SK-N-MC (cell line): ENCODE results near the gene NUDC.
"Not testable (repeated sequence)": the region's sequence is repeated elsewhere in the genome, so short reads cannot be mapped to it uniquely, and the experiment has no call there.

Experiments used
- DNase-seq: peaks from one replicate; pipeline ENCODE4 v3.0.0-alpha.2; 2011; ENCODE audit warnings: low read depth, low spot score
- H3K27ac ChIP-seq: fragments of 200-600 bp; sonication (generic); 2 replicates; pipeline ENCODE4 v1.5.1; 2016; ENCODE audit warnings: mixed run types
- H3K36me3 ChIP-seq: fragments of 200-600 bp; sonication (generic); 2 replicates; pipeline ENCODE4 v1.6.1; 2017; ENCODE audit warnings: antibody characterized with exemption, low read length, mixed read lengths; ENCODE audit not compliant: insufficient read depth
- H3K4me3 ChIP-seq: fragments of 200-600 bp; sonication (generic); 2 replicates; pipeline ENCODE4 v1.5.1; 2016
- H3K9ac ChIP-seq: fragments of 200-600 bp; sonication (generic); 2 replicates; pipeline ENCODE4 v1.8.0; 2017; ENCODE audit warnings: mixed run types, mixed read lengths; ENCODE audit not compliant: insufficient read length
- H3K9me3 ChIP-seq: fragments of 200-600 bp; sonication (generic); 2 replicates; pipeline ENCODE4 v1.6.1; 2017; ENCODE audit warnings: low read depth, mild to moderate bottlenecking, antibody characterized with exemption, low read length, moderate library complexity, mixed read lengths
- EZH2 ChIP-seq: fragments of 200-600 bp; sonication (generic); IDR thresholded peaks from one replicate; pipeline ENCODE4 v1.6.1; 2017; ENCODE audit warnings: antibody characterized with exemption
- FOXP2 ChIP-seq: optimal IDR thresholded peaks from 2 replicates; pipeline ENCODE3; 2011; ENCODE audit warnings: mild to moderate bottlenecking, moderate library complexity; ENCODE audit not compliant: insufficient read depth; ENCODE audit errors: extremely low read length, control extremely low read depth
- POLR2AphosphoS5 ChIP-seq: IDR thresholded peaks from 2 replicates; pipeline ENCODE4 v1.6.1; 2012; ENCODE audit warnings: mild to moderate bottlenecking, low read depth, low read length, borderline replicate concordance

Gene NUDC

DNA sequence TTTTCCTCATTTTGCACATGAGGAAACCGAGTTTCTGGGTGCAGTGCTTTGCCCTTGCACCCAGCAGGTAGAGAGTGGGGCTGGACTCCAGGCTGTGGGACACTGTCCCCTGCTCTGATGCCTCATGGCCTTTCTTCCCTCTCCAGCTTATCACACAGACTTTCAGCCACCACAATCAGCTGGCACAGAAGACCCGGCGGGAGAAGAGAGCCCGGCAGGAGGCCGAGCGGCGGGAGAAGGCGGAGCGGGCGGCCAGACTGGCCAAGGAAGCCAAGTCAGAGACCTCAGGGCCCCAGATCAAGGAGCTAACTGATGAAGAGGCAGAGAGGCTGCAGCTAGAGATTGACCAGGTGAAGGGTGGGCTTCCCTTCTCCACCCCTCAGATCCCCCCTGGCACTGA lies 19.8 kb downstream of the NUDC start:
- no peak for DNase-seq
- Histone ChIP-seq H3K9ac (no peak overlapping the region), H3K36me3 (peaks cover 66% of the 10 kb centered on the region), H3K4me3 (no peak overlapping the region), H3K9me3 (no peaks in the 10 kb centered on the region), H3K27ac (no peak overlapping the region)
- no peak for TF ChIP-seq POLR2AphosphoS5

DNA sequence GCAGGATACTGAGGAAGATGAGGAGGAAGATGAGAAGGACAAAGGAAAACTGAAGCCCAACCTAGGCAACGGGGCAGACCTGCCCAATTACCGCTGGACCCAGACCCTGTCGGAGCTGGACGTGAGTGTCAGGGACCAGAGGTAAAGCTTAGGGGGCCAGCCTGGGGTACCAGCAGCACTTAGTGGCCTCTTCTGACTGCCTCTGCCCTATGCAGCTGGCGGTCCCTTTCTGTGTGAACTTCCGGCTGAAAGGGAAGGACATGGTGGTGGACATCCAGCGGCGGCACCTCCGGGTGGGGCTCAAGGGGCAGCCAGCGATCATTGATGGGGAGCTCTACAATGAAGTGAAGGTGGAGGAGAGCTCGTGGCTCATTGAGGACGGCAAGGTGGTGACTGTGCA lies 21.1 kb downstream of the NUDC start:
- Histone ChIP-seq H3K9ac (no peak overlapping the region), H3K9me3 (no peaks in the 10 kb centered on the region), H3K36me3 (peaks cover 63% of the 10 kb centered on the region), H3K4me3 (no peak overlapping the region), H3K27ac (no peak overlapping the region)
- TF ChIP-seq EZH2 (no peak), FOXP2 (no peak), POLR2AphosphoS5 (no peak)
- no peak for DNase-seq

DNA sequence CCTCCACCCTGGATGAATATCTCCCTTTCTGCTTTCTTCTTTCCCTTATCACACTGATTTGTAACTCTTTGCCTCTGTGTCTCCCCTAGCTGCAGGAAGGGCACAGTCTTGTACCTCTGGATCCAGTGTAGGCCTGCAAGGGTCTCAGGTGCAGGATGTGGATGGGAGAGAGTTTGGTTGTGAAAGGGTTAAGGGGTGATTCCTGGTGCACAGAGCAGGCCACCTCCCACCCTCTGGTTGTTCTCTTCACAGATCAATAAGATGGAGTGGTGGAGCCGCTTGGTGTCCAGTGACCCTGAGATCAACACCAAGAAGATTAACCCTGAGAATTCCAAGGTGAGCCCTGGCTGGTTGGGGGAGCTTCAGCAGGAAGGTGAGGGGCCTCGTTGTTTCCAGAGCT lies 23.6 kb downstream of the NUDC start:
- Histone ChIP-seq H3K9ac (no peak overlapping the region), H3K4me3 (no peak overlapping the region), H3K9me3 (no peaks in the 10 kb centered on the region), H3K36me3 (peaks cover 52% of the 10 kb centered on the region), H3K27ac (no peak overlapping the region)
- no peak for DNase-seq
- TF ChIP-seq EZH2 = no peak
- TF ChIP-seq POLR2AphosphoS5 = no peak
- no peak for TF ChIP-seq FOXP2

DNA sequence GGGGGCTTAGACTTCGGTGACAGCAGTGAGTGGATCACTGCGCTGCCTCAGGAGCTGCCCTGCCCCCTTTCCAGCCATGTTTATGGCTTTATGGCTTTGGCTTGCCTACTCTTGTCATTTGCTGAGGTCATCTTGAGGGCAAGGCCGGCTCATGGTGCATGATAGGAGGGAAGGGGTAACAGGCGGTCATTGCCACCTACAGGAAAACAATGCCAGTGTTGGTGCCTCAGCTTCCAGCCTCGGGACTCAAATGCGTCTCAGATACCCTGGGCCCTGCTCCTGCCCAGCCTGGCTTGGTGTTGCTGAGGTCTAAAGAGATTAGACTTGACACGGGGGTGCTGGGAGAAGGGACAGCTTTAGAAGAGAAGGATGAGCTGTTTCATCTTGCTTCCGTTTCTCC lies 24.2 kb downstream of the NUDC start:
- Histone ChIP-seq H3K9me3 (no peaks in the 10 kb centered on the region), H3K4me3 (no peak overlapping the region), H3K36me3 (peaks cover 52% of the 10 kb centered on the region), H3K9ac (no peak overlapping the region), H3K27ac (no peak overlapping the region)
- DNase-seq = no peak
- TF ChIP-seq POLR2AphosphoS5 = no peak
- TF ChIP-seq FOXP2 = no peak
- no peak for TF ChIP-seq EZH2

DNA sequence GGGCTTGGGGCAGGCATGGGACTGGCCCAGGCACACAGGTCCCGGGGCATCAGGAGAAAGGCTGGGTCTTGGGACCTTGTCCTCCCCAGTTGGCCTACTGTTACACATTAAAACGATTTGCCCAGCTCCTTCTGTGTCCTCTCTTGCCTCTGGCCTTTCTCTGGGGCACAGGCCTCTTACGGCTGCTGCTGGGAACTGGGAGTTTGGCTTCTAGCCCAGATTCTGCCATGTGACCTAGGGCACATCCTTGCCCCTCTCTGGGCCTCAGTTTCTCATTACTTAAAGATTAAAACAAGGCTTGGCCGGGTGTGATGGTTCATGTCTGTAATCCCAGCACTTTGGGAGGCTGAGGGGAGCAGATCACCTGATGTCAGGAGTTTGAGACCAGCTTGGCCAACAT lies 24.7 kb downstream of the NUDC start:
- H3K36me3 ChIP-seq = peaks cover 50% of the 10 kb centered on the region

DNA sequence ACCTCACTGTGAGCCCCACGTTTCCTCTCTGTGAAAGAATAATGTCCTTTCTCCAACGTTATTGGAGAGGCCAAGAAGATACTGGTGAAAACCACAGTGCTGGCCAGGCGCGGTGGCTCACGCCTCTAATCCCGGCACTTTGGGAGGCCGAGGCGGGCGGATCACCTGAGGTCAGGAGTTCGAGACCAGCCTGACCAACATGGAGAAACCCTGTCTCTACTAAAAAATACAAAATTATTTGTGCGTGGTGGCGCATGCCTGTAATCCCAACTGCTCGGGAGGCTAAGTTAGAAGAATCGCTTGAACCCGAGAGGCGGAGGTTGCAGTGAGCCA lies 27.1 kb downstream of the NUDC start:
- peaks cover 26% of the 10 kb centered on the region for H3K36me3 ChIP-seq
- H3K4me3 ChIP-seq, H3K27ac ChIP-seq, H3K9me3 ChIP-seq, H3K9ac ChIP-seq, DNase-seq: not testable (repeated sequence)

More for the DNA sequence above, 24.7 kb downstream of the NUDC start:
- Histone ChIP-seq H3K9ac (no peak overlapping the region), H3K9me3 (no peaks in the 10 kb centered on the region), H3K4me3 (no peak overlapping the region), H3K27ac (no peak overlapping the region)
- no peak for TF ChIP-seq POLR2AphosphoS5
- TF ChIP-seq EZH2 = no peak
- no peak for TF ChIP-seq FOXP2
- no peak for DNase-seq

DNA sequence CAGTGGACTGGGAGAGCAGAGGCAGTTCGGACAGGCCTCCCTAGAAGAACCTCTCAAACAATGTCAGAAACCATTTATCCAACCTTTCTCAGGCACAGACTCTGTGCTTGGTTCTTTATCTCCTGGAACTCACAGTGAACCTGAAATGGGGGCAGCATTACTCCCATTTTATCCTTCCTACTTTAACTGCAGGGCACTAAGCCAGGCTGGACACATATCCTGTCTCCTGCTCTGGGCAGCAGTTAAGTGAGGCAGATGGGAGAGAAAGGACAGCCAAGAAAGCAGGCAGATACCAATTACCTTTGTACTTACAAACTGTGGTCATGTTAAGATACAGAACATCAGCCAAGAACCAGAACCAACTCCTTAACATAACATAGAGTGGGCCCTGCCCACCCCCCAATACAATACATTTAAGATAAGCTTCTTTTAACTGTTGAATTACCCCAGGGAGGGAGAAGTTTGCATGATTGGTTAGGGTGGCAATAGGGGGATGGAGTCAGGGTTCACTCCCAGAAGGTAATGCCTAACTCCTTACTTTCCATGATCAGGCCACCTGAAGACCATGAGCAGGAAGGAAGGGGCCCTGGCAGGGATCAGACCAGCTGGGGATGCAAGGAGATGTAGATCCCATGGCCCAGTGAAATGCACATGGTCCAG lies 27.9 kb downstream of the NUDC start:
- Histone ChIP-seq H3K27ac (no peak overlapping the region), H3K36me3 (peaks cover 22% of the 10 kb centered on the region), H3K4me3 (no peak overlapping the region), H3K9me3 (no peaks in the 10 kb centered on the region), H3K9ac (no peak overlapping the region)
- no peak for DNase-seq
- TF ChIP-seq EZH2 = no peak
- TF ChIP-seq POLR2AphosphoS5 = 0 out of 2 replicates have a peak, but pooled peaks have one; percentile 16

DNA sequence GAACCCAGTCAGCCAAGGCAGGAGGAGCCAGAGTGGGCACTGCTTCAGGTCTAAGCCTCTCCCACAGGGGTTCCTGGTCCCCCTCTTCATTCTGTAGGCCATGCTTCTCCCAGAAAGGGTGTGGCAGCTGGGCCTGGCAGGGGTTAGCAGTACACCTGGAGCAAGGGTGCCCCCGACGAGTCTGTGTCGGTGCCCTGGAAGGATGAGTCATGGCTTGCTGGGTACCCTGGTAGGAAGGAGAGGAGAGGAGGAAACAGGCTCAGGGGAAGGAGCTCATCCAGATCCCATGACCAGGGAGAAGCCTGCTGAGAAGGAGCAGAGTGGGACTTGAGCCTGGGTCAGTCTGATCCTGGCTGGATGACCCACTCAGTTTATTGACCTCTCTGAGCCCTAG lies 28.4 kb downstream of the NUDC start:
- Histone ChIP-seq H3K36me3 (peaks cover 21% of the 10 kb centered on the region), H3K4me3 (no peak overlapping the region), H3K27ac (no peak overlapping the region), H3K9ac (no peak overlapping the region), H3K9me3 (no peaks in the 10 kb centered on the region)
- no peak for DNase-seq
- TF ChIP-seq FOXP2 (no peak), POLR2AphosphoS5 (no peak; the same call in 1 of the 2 replicates), EZH2 (no peak)

DNA sequence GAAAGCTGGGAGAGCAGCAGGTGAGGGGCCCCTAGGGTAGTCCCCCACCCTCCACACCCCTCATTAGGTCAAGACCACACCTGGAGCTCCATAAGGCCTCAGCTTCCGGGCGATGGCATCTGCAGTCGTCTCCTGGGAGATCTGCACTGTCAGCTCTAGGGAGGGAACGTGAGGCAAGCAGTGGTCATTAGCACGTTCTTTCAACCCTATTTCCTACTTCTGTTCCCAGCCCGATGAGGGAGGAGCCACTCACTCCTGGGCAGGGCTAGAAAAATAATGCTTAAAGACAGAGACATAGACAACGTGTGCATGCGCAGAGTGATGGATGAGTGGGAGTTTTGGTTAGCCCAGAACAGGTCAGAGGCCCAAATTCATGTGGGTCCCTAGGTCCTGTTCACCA lies 29.1 kb downstream of the NUDC start:
- H3K36me3 ChIP-seq = peaks cover 15% of the 10 kb centered on the region
- no peaks in the 10 kb centered on the region for H3K9me3 ChIP-seq
- no peak for DNase-seq
- no peak overlapping the region for H3K4me3 ChIP-seq
- H3K9ac ChIP-seq = no peak overlapping the region
- TF ChIP-seq EZH2 = no peak
- TF ChIP-seq POLR2AphosphoS5 = no peak
- TF ChIP-seq FOXP2 = no peak
- no peak overlapping the region for H3K27ac ChIP-seq
